Measurements from ENCODE around the gene OSMR.

Gene OSMR

GRCh38 chr5:38807570-38808483 is 38.0 kb upstream of the OSMR start:
- Histone ChIP-seq H4K20me1 (ENCODE audit: insufficient read depth) (no peaks in the 10 kb centered on the region), H3K4me1 (ENCODE audit: low read depth, poor library complexity, severe bottlenecking) (peaks cover 10% of the 10 kb centered on the region), H2AFZ (ENCODE audit: low read depth) (no peak overlapping the region), H3K79me2 (ENCODE audit: insufficient read depth, low read depth) (no peaks in the 10 kb centered on the region), H3K9ac (no peak overlapping the region), H3K4me3 (IDR thresholded peaks at IDR 0.05; ENCODE audit: insufficient read depth, low read depth, low read length) (no peak overlapping the region), H3K4me2 (no peak overlapping the region), H3K27me3 (ENCODE audit: insufficient read depth, low read depth) (no peaks in the 10 kb centered on the region), H3K36me3 (ENCODE audit: insufficient read depth) (no peaks in the 10 kb centered on the region), H3K27ac (no peak overlapping the region)
- TF ChIP-seq, protein P1, sequence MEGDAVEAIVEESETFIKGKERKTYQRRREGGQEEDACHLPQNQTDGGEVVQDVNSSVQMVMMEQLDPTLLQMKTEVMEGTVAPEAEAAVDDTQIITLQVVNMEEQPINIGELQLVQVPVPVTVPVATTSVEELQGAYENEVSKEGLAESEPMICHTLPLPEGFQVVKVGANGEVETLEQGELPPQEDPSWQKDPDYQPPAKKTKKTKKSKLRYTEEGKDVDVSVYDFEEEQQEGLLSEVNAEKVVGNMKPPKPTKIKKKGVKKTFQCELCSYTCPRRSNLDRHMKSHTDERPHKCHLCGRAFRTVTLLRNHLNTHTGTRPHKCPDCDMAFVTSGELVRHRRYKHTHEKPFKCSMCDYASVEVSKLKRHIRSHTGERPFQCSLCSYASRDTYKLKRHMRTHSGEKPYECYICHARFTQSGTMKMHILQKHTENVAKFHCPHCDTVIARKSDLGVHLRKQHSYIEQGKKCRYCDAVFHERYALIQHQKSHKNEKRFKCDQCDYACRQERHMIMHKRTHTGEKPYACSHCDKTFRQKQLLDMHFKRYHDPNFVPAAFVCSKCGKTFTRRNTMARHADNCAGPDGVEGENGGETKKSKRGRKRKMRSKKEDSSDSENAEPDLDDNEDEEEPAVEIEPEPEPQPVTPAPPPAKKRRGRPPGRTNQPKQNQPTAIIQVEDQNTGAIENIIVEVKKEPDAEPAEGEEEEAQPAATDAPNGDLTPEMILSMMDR (conservative IDR thresholded peaks at IDR 0.05; ENCODE audit: low read depth, low read length): no peak

DNA sequence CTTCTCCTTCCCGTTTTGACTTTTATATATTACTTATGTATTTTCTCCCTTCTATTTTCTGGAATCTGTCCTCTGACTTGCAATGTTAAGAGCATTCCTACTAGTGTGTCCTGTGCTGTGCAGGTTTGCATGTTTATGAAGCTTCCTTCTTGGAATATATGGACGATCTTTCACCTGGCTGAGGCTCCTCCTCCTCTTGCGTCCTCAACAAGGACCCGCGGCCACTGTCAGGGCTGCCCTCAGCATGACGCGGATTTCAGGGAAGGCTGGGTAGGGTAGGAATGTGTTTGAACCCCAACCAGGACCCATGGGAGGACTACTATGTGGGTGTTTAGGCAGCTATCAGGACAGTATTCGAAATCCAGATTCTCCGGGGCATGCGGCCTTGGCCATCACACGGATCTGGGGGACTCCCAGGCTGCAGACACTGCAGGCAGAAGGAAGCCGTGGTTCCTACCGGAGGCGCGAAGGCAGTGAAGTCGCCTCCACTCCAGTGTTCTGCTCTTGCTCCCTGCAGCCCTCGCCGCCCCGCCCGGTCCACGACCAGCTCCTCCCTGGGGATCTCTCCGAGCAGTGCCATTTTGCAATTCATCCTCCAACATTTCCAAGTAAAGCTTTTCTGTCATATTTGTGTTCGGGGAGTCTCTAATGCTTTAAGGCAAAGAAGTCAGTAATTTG is 37.0 kb upstream of the OSMR start:
- TF ChIP-seq, protein P1 (conservative IDR thresholded peaks at IDR 0.05; ENCODE audit: low read depth, low read length): no peak
- H3K4me2 ChIP-seq: no peak overlapping the region
- no peak overlapping the region for H3K27ac ChIP-seq

DNA sequence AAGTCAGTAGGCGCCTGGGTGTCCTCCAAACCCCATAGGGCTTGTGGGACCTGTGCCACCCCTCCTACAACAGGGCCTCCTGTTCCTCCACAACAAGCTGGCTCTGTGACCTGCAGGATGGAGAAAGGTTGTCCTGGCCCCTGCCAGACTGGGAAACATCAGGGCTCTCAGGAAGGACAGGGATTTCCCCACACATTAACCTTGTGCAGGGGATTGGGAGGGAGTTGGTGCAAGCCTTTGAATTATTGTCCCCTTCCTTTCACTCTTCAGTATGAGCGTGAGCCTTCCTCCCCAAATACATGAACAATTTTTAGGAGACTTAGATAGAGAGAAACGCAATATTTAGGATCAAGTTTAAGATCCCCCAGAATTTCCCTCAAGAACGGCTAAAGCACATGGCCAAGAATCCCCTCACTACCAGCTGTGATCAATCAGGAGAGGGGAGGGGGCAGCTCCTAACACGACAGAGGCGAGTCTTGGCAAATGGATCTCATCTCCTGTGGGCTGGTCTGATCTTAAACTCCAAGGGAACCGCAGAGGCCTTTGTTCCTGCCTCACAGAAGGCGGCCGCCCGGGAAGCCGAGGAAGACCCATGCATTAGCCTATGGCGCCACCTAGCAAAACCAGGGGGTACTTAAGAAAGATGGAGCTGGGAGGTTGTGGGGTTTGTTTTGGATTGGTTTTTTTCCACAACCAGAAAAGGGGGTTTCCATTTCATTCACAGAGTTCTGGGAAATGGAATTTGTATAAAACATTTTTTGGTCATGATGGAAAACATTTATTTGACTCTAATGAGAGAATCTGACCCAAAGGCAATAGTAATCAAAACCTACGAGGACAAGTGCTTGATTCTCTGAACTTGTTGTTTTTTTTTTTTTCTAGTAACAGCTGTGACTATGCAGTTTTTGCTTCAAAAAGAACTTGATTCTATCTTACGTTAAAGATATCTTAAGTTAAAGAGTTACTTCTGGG is 36.1 kb upstream of the OSMR start:
- Histone ChIP-seq H3K79me2 (ENCODE audit: insufficient read depth, low read depth) (no peaks in the 10 kb centered on the region), H3K27ac (no peak overlapping the region), H3K36me3 (ENCODE audit: insufficient read depth) (no peaks in the 10 kb centered on the region), H3K4me3 (IDR thresholded peaks at IDR 0.05; ENCODE audit: insufficient read depth, low read depth, low read length) (no peak overlapping the region), H3K9ac (no peak overlapping the region), H3K4me2 (no peak overlapping the region), H3K27me3 (ENCODE audit: insufficient read depth, low read depth) (no peaks in the 10 kb centered on the region), H2AFZ (ENCODE audit: low read depth) (no peak overlapping the region), H3K4me1 (ENCODE audit: low read depth, poor library complexity, severe bottlenecking) (peaks cover 10% of the 10 kb centered on the region), H4K20me1 (ENCODE audit: insufficient read depth) (no peaks in the 10 kb centered on the region)
- TF ChIP-seq, protein P1 (conservative IDR thresholded peaks at IDR 0.05; ENCODE audit: low read depth, low read length): peak; percentile 87

More for the DNA sequence above, 37.0 kb upstream of the OSMR start:
- H3K9ac ChIP-seq: no peak overlapping the region
- peaks cover 10% of the 10 kb centered on the region for H3K4me1 ChIP-seq (ENCODE audit: low read depth, poor library complexity, severe bottlenecking)
- H3K4me3 ChIP-seq (IDR thresholded peaks at IDR 0.05; ENCODE audit: insufficient read depth, low read depth, low read length): no peak overlapping the region
- no peak overlapping the region for H2AFZ ChIP-seq (ENCODE audit: low read depth)
- H3K36me3 ChIP-seq (ENCODE audit: insufficient read depth): no peaks in the 10 kb centered on the region
- H3K27me3 ChIP-seq (ENCODE audit: insufficient read depth, low read depth): no peaks in the 10 kb centered on the region
- no peaks in the 10 kb centered on the region for H4K20me1 ChIP-seq (ENCODE audit: insufficient read depth)
- H3K79me2 ChIP-seq (ENCODE audit: insufficient read depth, low read depth): no peaks in the 10 kb centered on the region

DNA sequence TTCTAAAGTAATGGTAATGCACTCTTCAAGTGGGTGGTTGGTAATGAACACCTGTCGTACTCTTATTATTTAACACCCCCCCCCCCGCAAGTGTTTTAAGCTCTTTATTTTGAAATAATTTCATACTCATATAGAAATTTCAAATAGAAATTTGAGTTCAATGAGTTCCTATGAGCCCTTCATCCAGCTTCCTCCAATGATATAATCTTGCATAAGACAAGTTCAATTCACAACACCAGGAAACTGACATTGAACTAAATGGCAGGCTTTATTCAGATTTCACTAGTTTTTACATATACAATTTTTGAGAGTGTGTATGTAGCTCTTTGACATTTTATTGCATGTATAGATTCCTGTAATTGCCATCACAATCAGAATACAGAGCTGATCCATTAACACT is 30.9 kb upstream of the OSMR start:
- H3K27me3 ChIP-seq (ENCODE audit: insufficient read depth, low read depth): no peaks in the 10 kb centered on the region
- no peaks in the 10 kb centered on the region for H3K79me2 ChIP-seq (ENCODE audit: insufficient read depth, low read depth)
- H3K27ac ChIP-seq: no peak overlapping the region
- H3K4me2 ChIP-seq: no peak overlapping the region
- no peaks in the 10 kb centered on the region for H4K20me1 ChIP-seq (ENCODE audit: insufficient read depth)
- H3K9ac ChIP-seq: no peak overlapping the region
- peaks cover 3% of the 10 kb centered on the region for H3K4me1 ChIP-seq (ENCODE audit: low read depth, poor library complexity, severe bottlenecking)
- no peaks in the 10 kb centered on the region for H3K36me3 ChIP-seq (ENCODE audit: insufficient read depth)
- H3K4me3 ChIP-seq (IDR thresholded peaks at IDR 0.05; ENCODE audit: insufficient read depth, low read depth, low read length): no peak overlapping the region
- no peak overlapping the region for H2AFZ ChIP-seq (ENCODE audit: low read depth)
- TF ChIP-seq, protein P1 (conservative IDR thresholded peaks at IDR 0.05; ENCODE audit: low read depth, low read length): no peak
